Measurements from ENCODE around the gene SEM1.
"Not testable (repeated sequence)": the region's sequence is repeated elsewhere in the genome, so short reads cannot be mapped to it uniquely, and the experiment has no call there.

GRCh38 chr7:96698449-96698848 lies 11.2 kb downstream of the SEM1 start:
- not testable (repeated sequence) for TF ChIP-seq CTCF, POLR2A, POLR2AphosphoS5 (IDR thresholded peaks at IDR 0.05)

All from sigmoid colon (tissue), 4 donors.